Tibial nerve (tissue), 4 donors: ENCODE data around the gene OR2S2. TPM values are rescaled to one million over a fixed set of nuclear protein-coding genes. Genes with fewer than 3 reads are reported as not detected.
A peak's percentile ranks its signal among the peaks of the same experiment; 100 is the strongest.

Experiments used
- DNase-seq, 2 donors: peaks; one replicate each; pipeline ENCODE4 v3.0.0-alpha.2; 2019; ENCODE audit warnings: low spot score in 2 of 2
- H3K27ac ChIP-seq, 4 donors: fragments of 200-600 bp; sonication (generic) in 3 of 4; one replicate each; pipeline ENCODE4 v1.5.1; 2017 to 2019; ENCODE audit warnings: mild to moderate bottlenecking in 1 of 4
- H3K27me3 ChIP-seq, 2 donors: fragments of 200-600 bp; sonication (generic) in 1 of 2; one replicate each; pipeline versions ENCODE4 v1.5.1 to v1.6.0; 2017 to 2019
- H3K36me3 ChIP-seq, 3 donors: fragments of 200-600 bp; sonication (generic); one replicate each; pipeline ENCODE4 v1.5.1; 2018 to 2019
- H3K4me1 ChIP-seq, 4 donors: fragments of 200-600 bp; sonication (generic) in 3 of 4; one replicate each; pipeline ENCODE4 v1.5.1; 2017 to 2019
- H3K4me3 ChIP-seq, 4 donors: fragments of 200-600 bp; sonication (generic) in 3 of 4; one replicate each; pipeline ENCODE4 v1.5.1; 2017 to 2019; ENCODE audit warnings: mild to moderate bottlenecking in 1 of 4, moderate library complexity in 1 of 4
- H3K9me3 ChIP-seq, 4 donors: fragments of 200-600 bp; sonication (generic) in 3 of 4; one replicate each; pipeline ENCODE4 v1.5.1; 2017 to 2019
- CTCF ChIP-seq, 5 experiments: fragments of 200-600 bp in 3 of 5; fragments of 450-650 bp in 2 of 5; sonication (generic) in 3 of 5; IDR thresholded peaks; one replicate each; pipeline ENCODE4 v1.5.1; 2016 to 2019; ENCODE audit warnings: antibody characterized with exemption in 5 of 5, mild to moderate bottlenecking in 3 of 5, moderate library complexity in 2 of 5
- EP300 ChIP-seq, 2 donors: sonication (generic); formaldehyde crosslinking; IDR thresholded peaks; one replicate each; pipeline ENCODE4 v1.6.1; 2017; ENCODE audit warnings: antibody characterized with exemption in 2 of 2, mild to moderate bottlenecking in 1 of 2
- POLR2A ChIP-seq, 2 donors: fragments of 450-650 bp; IDR thresholded peaks; one replicate each; pipeline ENCODE4 v1.6.1; 2017; ENCODE audit warnings: antibody characterized with exemption in 2 of 2, mild to moderate bottlenecking in 2 of 2, moderate library complexity in 2 of 2
- WGBS, 2 donors: methylation state at CpG; one replicate each; pipeline ENCODE4 v1.1.5; 2018; 5-methylcytosine and 5-hydroxymethylcytosine counted together
- total RNA-seq, 4 donors: library from RNA; depleted of rRNA; stranded (reverse); fragments of >200 nt; gene quantifications; one replicate each; pipeline ENCODE4 v1.1.0, GENCODE V29; 2016

The OR2S2 gene
- total RNA-seq, 4 donors from 2014 or later = not detected

GRCh38 chr9:35965011-35965410 lies 7.1 kb upstream of the OR2S2 start:
- Histone ChIP-seq H3K27ac (no peak overlapping the region), H3K27me3 (peaks cover 0 to 6% of the 10 kb centered on the region in 2 donors), H3K4me3 (no peak overlapping the region), H3K4me1 (no peaks in the 10 kb centered on the region), H3K9me3 (no peaks in the 10 kb centered on the region), H3K36me3 (no peaks in the 10 kb centered on the region)
- DNase-seq = no peak
- WGBS, 2 donors = 83 to 88% methylated on average over 6 of the region's 6 CpGs
- no peak for TF ChIP-seq EP300 (IDR thresholded peaks at IDR 0.05)
- no peak for TF ChIP-seq POLR2A (IDR thresholded peaks at IDR 0.05)
- TF ChIP-seq CTCF (IDR thresholded peaks at IDR 0.05) = no peak

GRCh38 chr9:35962126-35962906 lies 4.4 kb upstream of the OR2S2 start:
- H3K27ac ChIP-seq = no peak overlapping the region
- TF ChIP-seq EP300 (IDR thresholded peaks at IDR 0.05) (no peak), POLR2A (IDR thresholded peaks at IDR 0.05) (no peak), CTCF (IDR thresholded peaks at IDR 0.05) (no peak)
- 64 to 70% methylated on average over 18 to 21 of the region's 23 CpGs for WGBS, 2 donors
- DNase-seq = no peak
- H3K27me3 ChIP-seq = peaks cover 0 to 6% of the 10 kb centered on the region in 2 donors
- H3K4me3 ChIP-seq = no peak overlapping the region
- H3K36me3 ChIP-seq = no peaks in the 10 kb centered on the region
- no peaks in the 10 kb centered on the region for H3K4me1 ChIP-seq
- H3K9me3 ChIP-seq = no peaks in the 10 kb centered on the region

- no peak overlapping the region for H3K27ac ChIP-seq
- peaks cover 0 to 6% of the 10 kb centered on the region in 2 donors for H3K27me3 ChIP-seq
- H3K4me3 ChIP-seq = no peak overlapping the region
- TF ChIP-seq CTCF (IDR thresholded peaks at IDR 0.05) = no peak
- TF ChIP-seq EP300 (IDR thresholded peaks at IDR 0.05) = no peak
- no peak for TF ChIP-seq POLR2A (IDR thresholded peaks at IDR 0.05)
- no peak for DNase-seq
- H3K9me3 ChIP-seq = no peaks in the 10 kb centered on the region
- H3K36me3 ChIP-seq = no peaks in the 10 kb centered on the region
- WGBS, 2 donors = 45 to 50% methylated on average over 3 of the region's 3 CpGs
- H3K4me1 ChIP-seq = no peaks in the 10 kb centered on the region
Measured at GRCh38 chr9:35960039-35960655, 2.2 kb upstream of the OR2S2 start.

GRCh38 chr9:35956651-35957050 lies 1.3 kb downstream of the OR2S2 start:
- no peak overlapping the region for H3K4me3 ChIP-seq
- no peak for TF ChIP-seq POLR2A (IDR thresholded peaks at IDR 0.05)
- TF ChIP-seq EP300 (IDR thresholded peaks at IDR 0.05) = no peak
- no peak for TF ChIP-seq CTCF (IDR thresholded peaks at IDR 0.05)
- WGBS, 2 donors = 72 to 79% methylated on average over 5 of the region's 5 CpGs

GRCh38 chr9:35954942-35955546 lies 2.9 kb downstream of the OR2S2 start:
- 7 to 9% methylated on average over 6 of the region's 6 CpGs for WGBS, 2 donors
- Histone ChIP-seq H3K27me3 (peaks cover 0 to 13% of the 10 kb centered on the region in 2 donors), H3K4me3 (no peak overlapping the region), H3K4me1 (peaks cover 0 to 3% (median 0%) of the 10 kb centered on the region in 4 donors), H3K9me3 (no peaks in the 10 kb centered on the region), H3K36me3 (no peaks in the 10 kb centered on the region), H3K27ac (no peak overlapping the region)
- peak in 1 of 2 donors; percentile 71 for DNase-seq
- TF ChIP-seq CTCF (IDR thresholded peaks at IDR 0.05) (peak; percentile 74 to 84 (median 79)), EP300 (IDR thresholded peaks at IDR 0.05) (no peak), POLR2A (IDR thresholded peaks at IDR 0.05) (no peak)

More at GRCh38 chr9:35956651-35957050, 1.3 kb downstream of the OR2S2 start:
- no peaks in the 10 kb centered on the region for H3K9me3 ChIP-seq
- H3K36me3 ChIP-seq = no peaks in the 10 kb centered on the region
- H3K4me1 ChIP-seq = peaks cover 0 to 3% (median 0%) of the 10 kb centered on the region in 4 donors
- peaks cover 0 to 13% of the 10 kb centered on the region in 2 donors for H3K27me3 ChIP-seq
- no peak for DNase-seq
- no peak overlapping the region for H3K27ac ChIP-seq
